Mesothelial cell of epicardium (in vitro differentiated cells): ENCODE results near the gene TTC1. TPM values are rescaled to one million over a fixed set of nuclear protein-coding genes. Genes with fewer than 3 reads are reported as not detected.

Experiments
- DNase-seq, 2 experiments: peaks; one replicate each; pipeline ENCODE4 v3.0.0; 2021; ENCODE audit warnings: low spot score in 2 of 2; ENCODE audit not compliant: unreplicated experiment in 2 of 2
- H3K27ac Mint-ChIP-seq: 2 replicates; pipeline ENCODE4 v1.8.0; 2021; ENCODE audit warnings: mixed read lengths
- H3K27me3 Mint-ChIP-seq: 2 replicates; pipeline ENCODE4 v1.8.0; 2021; ENCODE audit warnings: low read depth, mixed read lengths
- H3K36me3 Mint-ChIP-seq: 2 replicates; pipeline ENCODE4 v1.8.0; 2021; ENCODE audit warnings: mixed read lengths
- H3K4me1 Mint-ChIP-seq: 2 replicates; pipeline ENCODE4 v1.8.0; 2021; ENCODE audit warnings: mixed read lengths
- H3K4me3 Mint-ChIP-seq: 2 replicates; pipeline ENCODE4 v1.8.0; 2021; ENCODE audit warnings: mild to moderate bottlenecking, moderate library complexity, mixed read lengths
- H3K9me3 Mint-ChIP-seq: 2 replicates; pipeline ENCODE4 v1.8.0; 2021; ENCODE audit warnings: mixed read lengths
- CTCF ChIP-seq: fragments of 200-600 bp; sonication (generic); IDR thresholded peaks from one replicate; pipeline ENCODE4 v1.5.0; 2021; ENCODE audit warnings: antibody characterized with exemption; ENCODE audit not compliant: unreplicated experiment
- total RNA-seq: library from RNA; stranded (reverse); gene quantifications from 3 replicates; pipeline ENCODE4 v1.2.1, GENCODE V29; 2021

The TTC1 gene
- total RNA-seq, 1 donor from 2014 or later: 38.3 TPM

- no peak for TF ChIP-seq CTCF
- H3K4me3 Mint-ChIP-seq: no peak overlapping the region
- H3K4me1 Mint-ChIP-seq: peaks cover 2% of the 10 kb centered on the region
- H3K9me3 Mint-ChIP-seq: no peaks in the 10 kb centered on the region
- no peaks in the 10 kb centered on the region for H3K27me3 Mint-ChIP-seq
- no peak overlapping the region for H3K27ac Mint-ChIP-seq
- no peak for DNase-seq
- H3K36me3 Mint-ChIP-seq: peaks cover 14% of the 10 kb centered on the region
Measured at GRCh38 chr5:160020266-160020770, 11.4 kb downstream of the TTC1 start.

GRCh38 chr5:160020964-160021363 lies 12.0 kb downstream of the TTC1 start:
- no peaks in the 10 kb centered on the region for H3K9me3 Mint-ChIP-seq
- no peak overlapping the region for H3K4me3 Mint-ChIP-seq
- no peaks in the 10 kb centered on the region for H3K27me3 Mint-ChIP-seq
- peaks cover 9% of the 10 kb centered on the region for H3K36me3 Mint-ChIP-seq
- no peak overlapping the region for H3K27ac Mint-ChIP-seq
- peaks cover 2% of the 10 kb centered on the region for H3K4me1 Mint-ChIP-seq
- DNase-seq: no peak
- TF ChIP-seq CTCF: no peak

- peaks cover 9% of the 10 kb centered on the region for H3K36me3 Mint-ChIP-seq
- peaks cover 2% of the 10 kb centered on the region for H3K4me1 Mint-ChIP-seq
- H3K4me3 Mint-ChIP-seq: no peak overlapping the region
- TF ChIP-seq CTCF: peak; percentile 89
- peak overlapping the region; percentile 68 for H3K27ac Mint-ChIP-seq
- peak in 1 of 2 experiments; percentile 51 for DNase-seq
- no peaks in the 10 kb centered on the region for H3K27me3 Mint-ChIP-seq
- no peaks in the 10 kb centered on the region for H3K9me3 Mint-ChIP-seq
Measured at GRCh38 chr5:160021831-160022446, 13.0 kb downstream of the TTC1 start.

GRCh38 chr5:160023007-160023907 lies 14.3 kb downstream of the TTC1 start:
- Mint-ChIP-seq H3K27me3 (no peaks in the 10 kb centered on the region), H3K9me3 (no peaks in the 10 kb centered on the region), H3K4me1 (peaks cover 2% of the 10 kb centered on the region), H3K27ac (no peak overlapping the region), H3K36me3 (peaks cover 12% of the 10 kb centered on the region), H3K4me3 (no peak overlapping the region)
- no peak for DNase-seq
- TF ChIP-seq CTCF: no peak

- DNase-seq: no peak
- no peak for TF ChIP-seq CTCF
- peaks cover 2% of the 10 kb centered on the region for H3K4me1 Mint-ChIP-seq
- no peaks in the 10 kb centered on the region for H3K27me3 Mint-ChIP-seq
- H3K36me3 Mint-ChIP-seq: peaks cover 10% of the 10 kb centered on the region
- H3K4me3 Mint-ChIP-seq: no peak overlapping the region
- peak overlapping the region; percentile 12 for H3K27ac Mint-ChIP-seq
- no peaks in the 10 kb centered on the region for H3K9me3 Mint-ChIP-seq
Measured at GRCh38 chr5:160023908-160024630, 15.1 kb downstream of the TTC1 start.
